ENCODE measurements around the gene LCNL1.

LCNL1 gene

GRCh38 chr9:136968333-136969127 is 14.3 kb upstream of the LCNL1 start:
- in situ Hi-C loops (cut with MboI; ENCODE audit: low sequenced_read_pairs, unreplicated experiment): no loop called here
- no peak for DNase-seq (ENCODE audit: low spot score)
- TF ChIP-seq, protein P1, sequence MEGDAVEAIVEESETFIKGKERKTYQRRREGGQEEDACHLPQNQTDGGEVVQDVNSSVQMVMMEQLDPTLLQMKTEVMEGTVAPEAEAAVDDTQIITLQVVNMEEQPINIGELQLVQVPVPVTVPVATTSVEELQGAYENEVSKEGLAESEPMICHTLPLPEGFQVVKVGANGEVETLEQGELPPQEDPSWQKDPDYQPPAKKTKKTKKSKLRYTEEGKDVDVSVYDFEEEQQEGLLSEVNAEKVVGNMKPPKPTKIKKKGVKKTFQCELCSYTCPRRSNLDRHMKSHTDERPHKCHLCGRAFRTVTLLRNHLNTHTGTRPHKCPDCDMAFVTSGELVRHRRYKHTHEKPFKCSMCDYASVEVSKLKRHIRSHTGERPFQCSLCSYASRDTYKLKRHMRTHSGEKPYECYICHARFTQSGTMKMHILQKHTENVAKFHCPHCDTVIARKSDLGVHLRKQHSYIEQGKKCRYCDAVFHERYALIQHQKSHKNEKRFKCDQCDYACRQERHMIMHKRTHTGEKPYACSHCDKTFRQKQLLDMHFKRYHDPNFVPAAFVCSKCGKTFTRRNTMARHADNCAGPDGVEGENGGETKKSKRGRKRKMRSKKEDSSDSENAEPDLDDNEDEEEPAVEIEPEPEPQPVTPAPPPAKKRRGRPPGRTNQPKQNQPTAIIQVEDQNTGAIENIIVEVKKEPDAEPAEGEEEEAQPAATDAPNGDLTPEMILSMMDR (IDR thresholded peaks at IDR 0.05; ENCODE audit: borderline replicate concordance, control extremely low read depth, extremely low read depth, insufficient read depth, missing control alignments): no peak

GRCh38 chr9:136969150-136969549 is 13.6 kb upstream of the LCNL1 start:
- in situ Hi-C loops (cut with MboI; ENCODE audit: low sequenced_read_pairs, unreplicated experiment): no loop called here
- TF ChIP-seq, protein P1 (IDR thresholded peaks at IDR 0.05; ENCODE audit: borderline replicate concordance, control extremely low read depth, extremely low read depth, insufficient read depth, missing control alignments): no peak
- no peak for DNase-seq (ENCODE audit: low spot score)

DNA sequence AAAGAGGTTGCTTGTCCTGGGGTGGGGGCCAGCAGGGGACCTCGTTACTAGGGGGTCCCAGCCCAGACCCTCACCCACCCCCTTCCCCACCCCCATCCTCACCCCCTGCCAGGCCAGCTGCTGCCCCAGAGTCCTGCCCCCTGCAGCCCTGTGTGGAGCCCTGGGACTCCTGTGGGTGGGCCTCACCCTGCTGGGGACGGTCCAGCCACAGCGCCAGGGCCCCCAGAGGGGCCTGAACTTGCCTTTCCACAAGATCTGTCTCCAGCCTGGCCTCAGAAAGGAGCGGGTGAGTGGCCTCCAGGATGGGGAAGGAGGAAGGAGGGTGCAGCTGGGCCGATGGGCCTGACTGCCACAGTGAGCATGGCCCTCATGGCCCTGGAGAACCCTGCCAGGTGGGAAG is 13.0 kb upstream of the LCNL1 start:
- TF ChIP-seq, protein P1 (IDR thresholded peaks at IDR 0.05; ENCODE audit: borderline replicate concordance, control extremely low read depth, extremely low read depth, insufficient read depth, missing control alignments): no peak
- no peak for DNase-seq (ENCODE audit: low spot score)
- in situ Hi-C loops (cut with MboI; ENCODE audit: low sequenced_read_pairs, unreplicated experiment): no loop called here

GRCh38 chr9:136970361-136970760 is 12.4 kb upstream of the LCNL1 start:
- in situ Hi-C loops (cut with MboI; ENCODE audit: low sequenced_read_pairs, unreplicated experiment): no loop called here
- no peak for DNase-seq (ENCODE audit: low spot score)
- TF ChIP-seq, protein P1 (IDR thresholded peaks at IDR 0.05; ENCODE audit: borderline replicate concordance, control extremely low read depth, extremely low read depth, insufficient read depth, missing control alignments): no peak

- no peak for DNase-seq (ENCODE audit: low spot score)
- TF ChIP-seq, protein P1 (IDR thresholded peaks at IDR 0.05; ENCODE audit: borderline replicate concordance, control extremely low read depth, extremely low read depth, insufficient read depth, missing control alignments): no peak
- in situ Hi-C loops (cut with MboI; ENCODE audit: low sequenced_read_pairs, unreplicated experiment): no loop called here
Observed at GRCh38 chr9:136971746-136972145, 11.0 kb upstream of the LCNL1 start.

GRCh38 chr9:136972335-136972734 is 10.5 kb upstream of the LCNL1 start:
- no peak for DNase-seq (ENCODE audit: low spot score)
- TF ChIP-seq, protein P1 (IDR thresholded peaks at IDR 0.05; ENCODE audit: borderline replicate concordance, control extremely low read depth, extremely low read depth, insufficient read depth, missing control alignments): no peak
- in situ Hi-C loops (cut with MboI; ENCODE audit: low sequenced_read_pairs, unreplicated experiment): no loop called here
